ENCODE data around the gene TMEM151A.

DNA sequence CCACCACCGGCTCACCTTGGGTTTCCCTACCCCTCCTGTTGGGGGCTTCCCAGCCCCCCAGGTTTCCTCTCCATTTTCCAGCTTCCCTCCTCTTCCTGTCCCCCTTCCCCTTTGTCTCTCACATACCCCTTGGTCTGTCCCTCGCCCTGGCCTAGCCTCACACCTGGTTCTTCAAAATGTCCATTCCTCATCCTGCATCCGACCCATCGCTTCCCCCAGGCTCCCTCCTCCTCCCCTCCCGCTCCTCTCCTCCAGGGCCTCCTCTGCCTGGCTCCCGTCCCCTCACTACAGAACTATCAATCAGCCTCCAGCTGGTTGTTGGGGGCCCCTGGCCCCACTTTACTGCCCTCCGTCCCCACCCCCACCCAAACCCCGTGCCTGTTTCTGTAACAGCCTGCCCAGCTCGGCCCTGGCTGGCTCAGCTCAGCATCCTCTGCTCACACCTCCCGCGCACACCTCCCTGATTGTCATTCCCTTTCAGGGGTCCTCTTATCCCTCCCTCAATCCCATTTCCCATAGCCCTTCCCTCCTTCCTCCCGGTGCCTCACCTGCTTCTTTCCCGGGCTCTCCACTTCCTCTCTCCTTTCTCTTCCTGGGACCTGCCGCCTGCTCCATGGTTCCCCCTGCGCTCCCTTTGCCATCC is 12.5 kb upstream of the TMEM151A start:
- TF ChIP-seq CTCF (IDR thresholded peaks at IDR 0.05) (no peak), POLR2A (IDR thresholded peaks at IDR 0.05) (no peak)

All from ovary (tissue), 3 donors.